ENCODE data around the gene EVX1.

The EVX1 gene

GRCh38 chr7:27224983-27225934 lies 17.3 kb upstream of the EVX1 start:
- DNase-seq (ENCODE audit: insufficient read length, low spot score) (no peak), FAIRE-seq (no peak)

- no peak for DNase-seq (ENCODE audit: insufficient read length, low spot score)
- FAIRE-seq: no peak
These were observed 13.2 kb upstream of the EVX1 start for GRCh38 chr7:27229448-27229847.

GRCh38 chr7:27235387-27236311 lies 7.0 kb upstream of the EVX1 start:
- DNase-seq (ENCODE audit: insufficient read length, low spot score) (peak; percentile 75), FAIRE-seq (peak; percentile 38)

- no peak for FAIRE-seq
- no peak for DNase-seq (ENCODE audit: insufficient read length, low spot score)
These were observed 4.8 kb upstream of the EVX1 start for GRCh38 chr7:27237735-27238334.

- FAIRE-seq (no peak), DNase-seq (ENCODE audit: insufficient read length, low spot score) (no peak)
These were observed 3.6 kb upstream of the EVX1 start for GRCh38 chr7:27238979-27239386.

GRCh38 chr7:27239387-27240014 lies 3.1 kb upstream of the EVX1 start:
- DNase-seq (ENCODE audit: insufficient read length, low spot score): no peak
- no peak for FAIRE-seq

- FAIRE-seq (no peak), DNase-seq (ENCODE audit: insufficient read length, low spot score) (no peak)
These were observed 2.4 kb upstream of the EVX1 start for GRCh38 chr7:27240015-27240731.

GRCh38 chr7:27241189-27242056 lies 1.2 kb upstream of the EVX1 start:
- FAIRE-seq (no peak), DNase-seq (ENCODE audit: insufficient read length, low spot score) (no peak)

GRCh38 chr7:27242154-27242553 lies 448 bp upstream of the EVX1 start:
- FAIRE-seq (no peak), DNase-seq (ENCODE audit: insufficient read length, low spot score) (no peak)

GRCh38 chr7:27243340-27244163 lies 950 bp downstream of the EVX1 start:
- FAIRE-seq: peak; percentile 57
- no peak for DNase-seq (ENCODE audit: insufficient read length, low spot score)

GRCh38 chr7:27244488-27245123 lies 2.0 kb downstream of the EVX1 start:
- FAIRE-seq (no peak), DNase-seq (ENCODE audit: insufficient read length, low spot score) (no peak)

GRCh38 chr7:27245124-27245797 lies 2.7 kb downstream of the EVX1 start:
- FAIRE-seq (no peak), DNase-seq (ENCODE audit: insufficient read length, low spot score) (no peak)

GRCh38 chr7:27245798-27246691 lies 3.4 kb downstream of the EVX1 start:
- FAIRE-seq (no peak), DNase-seq (ENCODE audit: insufficient read length, low spot score) (no peak)

GRCh38 chr7:27247000-27247399 lies 4.4 kb downstream of the EVX1 start:
- no peak for FAIRE-seq
- no peak for DNase-seq (ENCODE audit: insufficient read length, low spot score)

- DNase-seq (ENCODE audit: insufficient read length, low spot score) (no peak), FAIRE-seq (no peak)
These were observed 5.1 kb downstream of the EVX1 start for GRCh38 chr7:27247452-27248426.
